Fibroblast of pulmonary artery (primary cell): Measurements from ENCODE around the gene PLEKHG5.

ENCODE experiments used
- DNase-seq: peaks from one replicate; pipeline ENCODE4 v3.0.0-alpha.2; 2010; ENCODE audit warnings: low read depth
- H3K4me3 ChIP-seq: replicated peaks from 2 replicates; pipeline ENCODE4 v1.5.1; 2011; ENCODE audit warnings: low read depth, mild to moderate bottlenecking, control low read depth, low read length, moderate library complexity
- CTCF ChIP-seq: IDR thresholded peaks from 2 replicates; pipeline ENCODE4 v1.5.1; 2011; ENCODE audit warnings: mild to moderate bottlenecking, control low read depth, low read length, inconsistent platforms; ENCODE audit errors: missing control alignments

The PLEKHG5 gene

DNA sequence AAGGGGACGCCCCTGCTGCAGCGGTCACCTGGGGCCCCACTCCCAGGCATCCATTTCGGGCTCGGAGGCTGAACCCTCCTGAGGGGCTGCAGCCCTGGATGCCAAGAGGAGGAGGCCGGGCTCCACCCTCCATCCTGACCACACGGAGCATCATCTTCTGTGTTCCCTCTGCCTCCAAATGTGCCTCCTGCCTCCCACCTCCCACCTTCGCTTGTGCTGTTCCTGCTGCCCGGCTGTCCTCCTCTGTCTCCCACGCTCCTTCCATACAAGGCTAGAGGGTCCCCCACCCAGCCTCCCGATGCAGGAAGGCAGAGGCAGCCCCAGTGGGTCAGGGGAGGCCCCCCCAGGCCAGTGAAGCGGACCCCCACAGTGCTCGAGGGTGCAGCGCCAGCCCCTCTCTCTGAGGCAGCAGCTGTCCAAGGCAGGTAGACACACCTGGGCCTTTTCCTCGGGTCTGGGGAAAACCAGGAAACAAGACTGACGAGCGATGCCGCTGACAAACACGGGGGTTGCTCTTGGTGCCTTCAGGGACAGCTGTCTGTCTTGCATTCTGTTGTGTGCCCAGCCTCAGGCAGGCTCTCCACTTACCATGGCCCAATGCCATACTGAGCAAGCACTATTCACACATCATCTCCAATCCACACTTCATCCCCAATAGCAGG is 16.8 kb upstream of the PLEKHG5 start:
- TF ChIP-seq CTCF = no peak
- no peak overlapping the region for H3K4me3 ChIP-seq
- DNase-seq = no peak

- TF ChIP-seq CTCF = no peak
- no peak overlapping the region for H3K4me3 ChIP-seq
Measured at GRCh38 chr1:6507461-6507911, 16.0 kb upstream of the PLEKHG5 start.

DNA sequence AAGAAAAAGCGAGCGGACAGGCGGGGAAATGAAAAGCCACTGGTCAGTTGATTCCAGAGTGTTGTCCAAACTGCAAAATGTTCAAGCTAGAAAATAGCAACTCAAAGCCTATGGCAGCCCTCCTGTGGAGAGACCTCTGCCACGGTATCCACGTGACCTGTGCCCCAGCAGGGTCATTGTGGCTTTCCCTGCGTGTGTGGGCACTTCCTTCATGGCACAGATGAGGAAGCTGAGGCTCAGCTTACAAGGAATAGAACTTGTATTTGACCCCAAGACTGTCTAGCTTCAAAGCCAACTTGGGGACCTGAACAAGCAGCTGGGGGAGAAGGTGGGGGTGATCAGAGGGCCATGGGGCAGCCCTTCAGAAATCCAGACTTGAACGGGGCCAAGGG is 15.6 kb upstream of the PLEKHG5 start:
- DNase-seq = no peak
- H3K4me3 ChIP-seq = no peak overlapping the region
- TF ChIP-seq CTCF = no peak

More at GRCh38 chr1:6507461-6507911, 16.0 kb upstream of the PLEKHG5 start:
- DNase-seq = no peak

GRCh38 chr1:6506210-6507036 is 15.0 kb upstream of the PLEKHG5 start:
- DNase-seq = no peak
- no peak overlapping the region for H3K4me3 ChIP-seq
- TF ChIP-seq CTCF = no peak

DNA sequence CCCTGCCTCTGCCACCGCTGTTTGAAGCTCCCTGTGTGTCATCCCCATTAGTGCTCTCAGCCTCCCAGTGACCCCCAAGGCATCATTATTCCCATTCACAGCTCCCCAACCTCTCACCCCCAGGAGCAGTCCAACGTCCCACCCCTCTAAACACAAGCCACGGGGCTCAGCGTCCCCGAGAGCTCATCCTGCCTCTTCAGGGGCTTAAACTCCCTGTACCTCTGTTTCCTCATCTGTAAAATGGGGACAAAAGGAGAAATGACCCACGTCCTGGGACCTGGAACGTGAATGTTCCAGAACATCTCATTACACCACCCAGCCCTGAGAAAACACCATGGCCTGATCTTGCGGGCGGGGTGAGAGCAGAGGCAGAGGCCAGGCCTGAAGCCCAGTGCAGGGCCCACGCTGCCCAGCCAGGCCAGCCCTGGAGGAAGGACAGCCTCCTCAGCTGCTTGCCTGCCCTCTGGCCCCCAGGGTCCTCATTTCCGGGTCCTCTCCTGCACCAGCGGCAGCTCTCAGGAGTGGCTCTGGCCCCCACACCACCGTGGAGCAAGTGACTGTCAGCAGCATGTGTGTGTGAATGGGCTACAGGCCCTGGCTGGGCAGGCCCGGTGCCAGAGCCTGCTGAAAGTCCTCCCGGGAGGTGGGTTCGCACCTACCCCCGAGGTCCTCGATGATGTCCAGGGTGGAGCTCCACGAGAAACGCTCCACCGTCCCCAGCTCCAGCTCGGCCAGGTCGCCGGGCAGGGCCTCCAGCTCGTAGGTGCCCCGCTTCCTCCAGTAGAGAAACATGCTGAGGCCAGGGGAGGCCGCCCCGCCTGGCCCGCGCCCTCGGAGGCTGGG is 14.1 kb upstream of the PLEKHG5 start:
- no peak overlapping the region for H3K4me3 ChIP-seq
- no peak for TF ChIP-seq CTCF
- DNase-seq = no peak

GRCh38 chr1:6504887-6505286 is 13.4 kb upstream of the PLEKHG5 start:
- no peak for TF ChIP-seq CTCF
- H3K4me3 ChIP-seq = no peak overlapping the region
- no peak for DNase-seq
